ENCODE data around the gene CYB5RL.
"Not testable (repeated sequence)": the region's sequence is repeated elsewhere in the genome, so short reads cannot be mapped to it uniquely, and the experiment has no call there.

Gene CYB5RL

DNA sequence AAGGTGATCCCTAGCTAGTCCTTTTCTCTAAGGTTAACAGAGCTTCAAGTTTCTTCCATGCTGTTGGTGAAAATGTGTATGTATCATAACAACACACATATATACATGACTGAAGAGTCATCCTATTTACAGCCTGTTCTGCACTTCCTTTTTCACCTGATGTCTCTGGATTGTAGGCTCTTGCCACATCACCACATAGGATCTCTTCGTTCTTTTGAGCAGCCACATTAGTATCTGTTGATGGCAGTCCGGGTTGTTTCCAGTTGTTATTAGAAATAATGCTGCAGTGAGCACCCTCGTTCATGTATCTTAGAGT lies 19.8 kb upstream of the CYB5RL start:
- TF ChIP-seq, protein P1, sequence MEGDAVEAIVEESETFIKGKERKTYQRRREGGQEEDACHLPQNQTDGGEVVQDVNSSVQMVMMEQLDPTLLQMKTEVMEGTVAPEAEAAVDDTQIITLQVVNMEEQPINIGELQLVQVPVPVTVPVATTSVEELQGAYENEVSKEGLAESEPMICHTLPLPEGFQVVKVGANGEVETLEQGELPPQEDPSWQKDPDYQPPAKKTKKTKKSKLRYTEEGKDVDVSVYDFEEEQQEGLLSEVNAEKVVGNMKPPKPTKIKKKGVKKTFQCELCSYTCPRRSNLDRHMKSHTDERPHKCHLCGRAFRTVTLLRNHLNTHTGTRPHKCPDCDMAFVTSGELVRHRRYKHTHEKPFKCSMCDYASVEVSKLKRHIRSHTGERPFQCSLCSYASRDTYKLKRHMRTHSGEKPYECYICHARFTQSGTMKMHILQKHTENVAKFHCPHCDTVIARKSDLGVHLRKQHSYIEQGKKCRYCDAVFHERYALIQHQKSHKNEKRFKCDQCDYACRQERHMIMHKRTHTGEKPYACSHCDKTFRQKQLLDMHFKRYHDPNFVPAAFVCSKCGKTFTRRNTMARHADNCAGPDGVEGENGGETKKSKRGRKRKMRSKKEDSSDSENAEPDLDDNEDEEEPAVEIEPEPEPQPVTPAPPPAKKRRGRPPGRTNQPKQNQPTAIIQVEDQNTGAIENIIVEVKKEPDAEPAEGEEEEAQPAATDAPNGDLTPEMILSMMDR (IDR thresholded peaks at IDR 0.05; ENCODE audit: insufficient read depth, low read length, poor library complexity, severe bottlenecking) = no peak
- Histone ChIP-seq H3K36me3 (ENCODE audit: control insufficient read depth, insufficient read depth, low read length) (peaks cover 36% of the 10 kb centered on the region), H3K27me3 (replicated peaks; ENCODE audit: control insufficient read depth, insufficient read depth, low read length) (no peaks in the 10 kb centered on the region), H3K4me3 (replicated peaks; ENCODE audit: low read depth, low read length) (no peak overlapping the region)
- DNase-seq (ENCODE audit: extremely low read depth, insufficient read length) = no peak

DNA sequence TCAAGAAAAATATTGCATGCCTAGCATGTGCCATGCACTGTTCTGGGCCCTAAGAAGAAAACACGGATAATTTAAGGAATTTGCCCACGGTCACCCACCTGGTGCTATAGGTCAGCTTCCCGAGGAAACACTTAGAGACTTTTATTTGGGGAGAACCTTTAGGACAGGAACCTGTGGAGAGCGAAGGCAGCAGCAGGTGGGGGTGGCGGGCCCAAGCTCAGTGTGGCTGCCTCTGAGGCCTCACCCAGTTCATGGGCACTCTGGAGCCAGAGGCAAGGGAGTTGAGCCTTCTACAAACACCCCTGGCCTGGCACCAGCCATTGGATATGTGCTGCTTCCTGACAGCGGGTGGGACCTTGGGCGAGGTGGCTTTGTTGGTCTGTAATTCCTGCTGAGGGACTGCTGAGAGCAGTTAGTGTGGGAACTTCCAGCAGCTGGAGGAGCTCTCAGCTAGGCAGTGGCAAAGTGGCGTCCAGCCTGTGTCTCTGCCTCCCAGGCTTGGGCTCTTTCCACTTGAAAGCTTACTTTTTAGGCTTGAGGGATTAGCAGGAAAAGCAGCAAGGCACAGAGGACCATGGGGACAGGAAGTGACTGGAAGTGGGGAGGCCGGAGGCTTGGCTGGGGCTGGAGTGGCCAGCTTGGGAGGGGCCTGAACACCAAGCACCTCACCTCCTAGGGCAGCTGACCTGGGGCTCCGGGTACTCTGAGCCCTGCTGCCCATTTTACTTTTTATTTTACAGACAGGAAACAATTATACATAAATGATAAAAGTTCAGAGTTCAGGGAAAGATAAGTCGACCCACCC lies 19.3 kb upstream of the CYB5RL start:
- H3K36me3 ChIP-seq (ENCODE audit: control insufficient read depth, insufficient read depth, low read length) = peaks cover 39% of the 10 kb centered on the region
- TF ChIP-seq, protein P1 (IDR thresholded peaks at IDR 0.05; ENCODE audit: insufficient read depth, low read length, poor library complexity, severe bottlenecking) = no peak
- H3K4me3 ChIP-seq (replicated peaks; ENCODE audit: low read depth, low read length) = no peak overlapping the region
- H3K27me3 ChIP-seq (replicated peaks; ENCODE audit: control insufficient read depth, insufficient read depth, low read length) = no peaks in the 10 kb centered on the region
- no peak for DNase-seq (ENCODE audit: extremely low read depth, insufficient read length)

DNA sequence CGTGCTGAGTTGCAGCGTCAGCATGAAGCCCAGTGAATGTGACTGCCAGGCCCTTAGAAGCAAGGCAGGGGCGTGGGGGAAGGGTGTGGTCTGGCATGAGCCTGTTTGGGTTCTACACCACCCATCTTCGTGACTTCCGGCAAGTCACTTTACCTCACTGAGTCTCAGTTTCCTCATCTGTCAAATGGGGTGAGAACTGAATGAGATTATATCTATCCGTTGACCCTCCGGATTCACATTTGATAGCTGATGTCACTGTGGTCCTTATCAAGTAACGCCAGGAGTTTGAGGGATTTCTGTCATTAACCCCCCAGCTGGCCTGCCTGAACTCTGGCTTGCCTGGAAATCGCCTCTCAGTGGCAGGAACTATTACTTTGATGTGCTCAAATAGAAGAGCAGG lies 15.7 kb upstream of the CYB5RL start:
- no peak for DNase-seq (ENCODE audit: extremely low read depth, insufficient read length)
- H3K27me3 ChIP-seq (replicated peaks; ENCODE audit: control insufficient read depth, insufficient read depth, low read length) = no peaks in the 10 kb centered on the region
- no peak overlapping the region for H3K4me3 ChIP-seq (replicated peaks; ENCODE audit: low read depth, low read length)
- TF ChIP-seq, protein P1 (IDR thresholded peaks at IDR 0.05; ENCODE audit: insufficient read depth, low read length, poor library complexity, severe bottlenecking) = no peak
- H3K36me3 ChIP-seq (ENCODE audit: control insufficient read depth, insufficient read depth, low read length) = peaks cover 64% of the 10 kb centered on the region

DNA sequence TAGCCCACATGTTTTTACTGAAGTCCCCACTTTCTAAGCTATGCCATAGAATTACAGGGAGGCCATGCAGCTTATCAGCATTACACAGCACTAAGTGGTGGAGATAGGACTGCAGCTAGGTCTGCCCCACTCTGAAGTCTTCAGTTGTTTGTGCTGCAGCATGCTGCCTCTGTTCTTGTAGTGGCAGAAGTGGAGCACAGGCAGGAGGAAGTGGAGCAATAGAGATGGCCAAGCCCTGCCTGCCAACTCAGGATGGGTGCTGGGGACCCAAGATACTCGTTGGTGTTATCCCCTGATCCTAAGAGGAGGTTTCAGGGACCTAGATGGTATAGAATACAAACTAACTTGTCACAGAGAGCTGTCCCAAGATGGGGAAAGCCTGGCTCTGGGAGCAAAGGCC lies 13.0 kb upstream of the CYB5RL start:
- Histone ChIP-seq H3K36me3 (ENCODE audit: control insufficient read depth, insufficient read depth, low read length) (peaks cover 58% of the 10 kb centered on the region), H3K4me3 (replicated peaks; ENCODE audit: low read depth, low read length) (no peak overlapping the region), H3K27me3 (replicated peaks; ENCODE audit: control insufficient read depth, insufficient read depth, low read length) (no peaks in the 10 kb centered on the region)
- TF ChIP-seq, protein P1 (IDR thresholded peaks at IDR 0.05; ENCODE audit: insufficient read depth, low read length, poor library complexity, severe bottlenecking) = no peak
- no peak for DNase-seq (ENCODE audit: extremely low read depth, insufficient read length)

DNA sequence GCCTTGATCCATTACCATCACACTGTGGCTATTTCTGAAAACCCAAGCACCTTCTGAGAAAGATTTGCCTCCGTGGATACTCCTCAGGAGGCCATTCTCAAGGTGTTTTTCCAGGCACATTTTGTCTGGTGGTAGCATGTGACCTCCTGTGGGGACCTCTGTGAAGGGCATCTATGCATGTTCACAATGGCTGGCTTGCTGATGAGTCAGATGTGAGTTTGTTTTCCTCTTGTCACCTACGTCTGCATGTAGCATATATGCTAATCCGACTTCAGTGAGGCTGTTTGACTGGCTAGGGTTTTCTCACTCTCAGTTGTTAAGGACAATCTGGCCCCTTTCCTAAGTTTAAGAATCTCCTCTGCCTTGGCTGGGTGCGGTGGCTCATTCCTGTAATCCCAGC lies 8.1 kb upstream of the CYB5RL start:
- H3K27me3 ChIP-seq (replicated peaks; ENCODE audit: control insufficient read depth, insufficient read depth, low read length); H3K4me3 ChIP-seq (replicated peaks; ENCODE audit: low read depth, low read length); DNase-seq (ENCODE audit: extremely low read depth, insufficient read length): not testable (repeated sequence)
- peaks cover 28% of the 10 kb centered on the region for H3K36me3 ChIP-seq (ENCODE audit: control insufficient read depth, insufficient read depth, low read length)

DNA sequence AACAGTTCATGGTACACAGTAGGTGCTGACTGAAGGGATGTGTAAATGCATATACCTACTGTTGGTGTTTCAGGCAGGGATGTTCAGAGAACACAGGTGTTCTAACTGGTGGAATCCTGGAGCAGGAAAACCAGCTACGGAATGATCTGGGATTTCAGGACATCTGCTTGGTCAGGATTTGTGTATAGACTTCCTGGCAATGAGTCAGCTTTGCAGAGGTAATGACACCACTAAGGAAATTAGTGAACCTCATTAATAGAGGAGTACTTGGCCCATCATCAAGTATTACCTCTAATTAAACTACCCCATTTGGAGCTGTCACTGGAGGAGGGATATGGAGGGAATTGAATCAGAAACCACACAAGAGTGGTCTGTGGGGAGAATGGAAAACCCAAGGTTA lies 7.5 kb upstream of the CYB5RL start:
- Histone ChIP-seq H3K27me3 (replicated peaks; ENCODE audit: control insufficient read depth, insufficient read depth, low read length) (no peaks in the 10 kb centered on the region), H3K36me3 (ENCODE audit: control insufficient read depth, insufficient read depth, low read length) (peaks cover 22% of the 10 kb centered on the region), H3K4me3 (replicated peaks; ENCODE audit: low read depth, low read length) (no peak overlapping the region)
- DNase-seq (ENCODE audit: extremely low read depth, insufficient read length) = no peak
- TF ChIP-seq, protein P1 (IDR thresholded peaks at IDR 0.05; ENCODE audit: insufficient read depth, low read length, poor library complexity, severe bottlenecking) = no peak
